T-helper 22 cell (primary cell): ENCODE measurements around the gene CELF4.

Experiments used
- DNase-seq: peaks from one replicate; pipeline ENCODE4 v3.0.0-alpha.2; 2020; ENCODE audit warnings: low read depth

CELF4 gene

DNA sequence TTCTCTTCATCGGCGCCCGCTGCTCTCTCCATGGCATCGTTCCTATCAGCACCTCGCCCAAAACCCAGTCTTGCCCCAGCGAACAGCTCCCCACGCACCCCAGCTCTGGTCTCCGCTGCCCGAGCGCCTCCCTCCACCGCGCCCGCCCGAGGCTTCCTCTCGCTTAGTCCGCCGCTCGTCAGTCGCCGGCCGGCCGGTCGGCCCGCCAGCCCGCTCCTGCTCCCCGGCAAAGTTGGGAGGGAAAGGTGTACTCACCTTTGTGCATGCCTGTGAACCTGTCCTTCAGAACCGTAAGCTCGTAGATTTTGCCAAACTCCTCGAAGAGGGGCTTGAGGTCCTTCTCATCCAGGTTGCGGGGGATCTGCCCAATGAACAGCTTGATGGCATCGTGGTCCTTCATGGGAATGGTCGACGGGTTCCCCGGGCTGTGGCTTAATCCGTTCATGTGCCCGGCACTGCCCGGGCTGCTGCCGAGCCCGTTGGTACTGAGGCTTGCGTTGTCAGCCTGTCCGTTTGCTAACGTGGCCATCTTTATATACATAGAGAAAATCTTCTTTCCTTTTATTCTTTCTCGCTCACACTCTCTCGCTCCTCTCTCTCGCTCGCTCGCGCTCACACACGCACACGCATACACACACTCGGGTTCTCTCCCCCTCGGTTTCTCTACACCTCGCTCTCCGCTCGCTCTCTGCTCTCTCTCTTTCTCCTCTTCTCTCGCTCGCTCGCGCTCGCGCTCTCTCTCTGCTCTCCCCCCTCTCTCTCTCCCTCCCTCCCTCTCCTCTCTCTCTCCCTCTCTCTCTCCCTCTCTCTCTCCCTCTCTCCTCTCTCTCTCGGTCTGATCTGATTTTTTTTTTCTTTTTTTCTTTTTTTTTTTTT is at the start of gene CELF4:
CELF4 (minus strand) TSS at position 698 of the 876 bp plus-strand sequence.
- no peak for DNase-seq

DNA sequence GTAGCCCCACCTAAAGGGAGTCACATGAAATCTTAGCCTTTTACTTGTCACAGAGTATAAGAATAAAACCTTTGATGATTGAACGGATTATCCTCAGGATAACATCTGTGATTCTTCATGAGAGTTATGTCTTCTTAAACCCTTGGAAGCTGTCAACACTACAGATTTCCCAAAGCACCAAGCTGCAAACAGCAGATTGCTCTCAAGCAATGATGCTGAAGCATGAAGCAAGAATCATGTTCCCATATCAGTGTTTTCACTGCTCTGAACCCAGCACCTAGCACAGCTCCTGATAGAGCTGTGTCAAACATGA is 47.6 kb upstream of the CELF4 start:
- no peak for DNase-seq

DNA sequence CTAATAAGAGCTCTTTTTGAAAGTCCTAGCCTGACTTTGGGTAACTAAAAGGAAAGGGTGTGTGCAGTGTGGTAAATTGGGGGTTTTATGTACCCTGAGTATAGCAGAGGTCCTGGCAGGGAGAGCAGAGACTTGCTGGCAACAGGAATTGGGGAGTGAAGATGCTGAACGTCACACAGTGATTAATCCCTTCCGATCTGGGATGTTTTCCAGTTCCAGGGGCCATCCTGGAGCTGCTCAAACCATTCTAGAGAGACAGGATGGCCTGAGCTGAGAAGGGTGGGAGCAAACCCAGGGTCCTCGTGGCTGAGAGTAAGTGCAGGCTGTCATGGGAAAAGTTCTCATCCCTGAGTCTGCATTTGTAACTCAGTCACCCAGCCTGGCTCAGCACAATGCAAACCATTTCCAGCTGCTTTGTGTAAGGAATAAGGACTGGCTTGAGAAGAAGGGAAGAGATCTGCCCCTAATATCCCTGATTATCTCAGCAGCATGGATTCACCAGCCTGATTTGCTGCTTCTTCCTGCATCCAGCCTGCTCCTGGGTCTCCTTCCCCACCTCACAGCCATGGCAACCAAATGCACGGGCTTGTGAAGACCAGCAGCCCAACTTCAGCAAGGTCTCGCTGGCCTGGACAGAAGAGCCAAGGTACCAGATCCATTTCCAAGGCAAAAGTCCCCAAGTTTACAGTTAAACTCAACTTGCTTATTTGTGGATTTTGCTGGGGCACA is 47.1 kb upstream of the CELF4 start:
- no peak for DNase-seq

DNA sequence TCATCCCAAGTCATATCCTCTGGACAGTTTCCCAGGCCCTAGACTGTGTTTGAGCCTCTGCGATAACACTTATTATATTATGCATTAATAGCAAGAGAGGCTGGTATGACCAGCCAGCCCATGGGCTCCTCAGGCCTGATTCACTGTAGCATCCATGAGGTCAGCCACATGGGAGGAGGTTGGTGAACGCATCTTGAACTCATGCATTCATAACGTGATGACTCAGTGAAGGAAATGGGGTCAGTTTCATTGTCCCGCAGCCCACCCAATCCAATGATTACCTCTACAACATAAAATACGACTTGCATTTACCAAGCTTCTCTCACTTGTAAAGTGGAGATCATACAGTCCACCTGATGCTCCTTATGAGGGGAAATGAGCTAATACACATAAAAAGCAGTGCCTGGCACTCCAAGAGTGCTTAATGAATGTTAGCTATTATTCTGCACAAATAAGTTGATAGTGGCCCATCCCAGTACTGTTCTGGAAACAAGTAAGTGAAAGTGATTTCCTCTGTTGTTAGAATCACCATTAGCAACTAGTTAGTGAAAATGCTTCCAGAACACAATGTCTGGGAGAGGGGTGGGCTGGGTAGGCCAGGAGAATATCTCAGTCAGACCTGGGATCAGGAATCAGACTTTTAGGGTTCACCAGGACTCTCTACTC is 46.1 kb upstream of the CELF4 start:
- no peak for DNase-seq

DNA sequence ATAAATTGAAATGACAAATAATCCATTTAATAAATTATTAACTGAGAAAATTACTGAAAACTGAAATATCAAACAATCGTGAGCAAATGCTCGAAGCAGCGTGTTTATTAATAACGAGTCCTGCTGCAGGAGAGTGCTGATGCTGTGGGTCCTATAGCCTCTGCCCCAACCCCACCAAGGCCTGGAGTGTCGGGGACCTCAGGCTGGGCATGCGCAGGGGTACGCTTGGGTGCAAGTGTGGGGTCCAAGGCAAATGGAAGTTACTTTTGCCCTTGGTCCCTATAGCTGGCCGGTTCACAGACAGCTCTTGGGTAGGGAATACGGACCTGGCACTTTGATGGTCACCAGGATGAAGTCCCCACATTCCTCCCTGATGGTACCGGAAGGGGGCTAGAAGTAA is 43.3 kb upstream of the CELF4 start:
- no peak for DNase-seq

DNA sequence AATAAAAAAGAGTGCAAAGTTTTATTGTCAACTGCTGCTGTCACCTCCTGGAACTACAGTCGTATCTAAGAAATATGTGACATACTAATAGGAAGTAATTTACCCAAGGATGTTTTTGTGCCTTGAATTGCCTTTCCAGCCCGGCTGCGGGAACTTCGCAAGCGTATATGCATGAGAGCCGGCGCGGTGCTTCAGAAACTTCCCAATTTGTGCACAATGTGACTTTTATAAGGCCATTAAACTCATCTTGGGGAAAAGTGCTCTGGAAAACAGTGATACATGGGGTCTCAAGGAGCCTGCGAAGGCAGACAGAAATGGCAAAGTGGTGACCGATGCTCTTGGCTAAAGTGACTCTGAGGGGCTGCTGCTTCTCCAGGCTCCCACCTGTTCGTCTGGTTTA is 41.7 kb upstream of the CELF4 start:
- no peak for DNase-seq

DNA sequence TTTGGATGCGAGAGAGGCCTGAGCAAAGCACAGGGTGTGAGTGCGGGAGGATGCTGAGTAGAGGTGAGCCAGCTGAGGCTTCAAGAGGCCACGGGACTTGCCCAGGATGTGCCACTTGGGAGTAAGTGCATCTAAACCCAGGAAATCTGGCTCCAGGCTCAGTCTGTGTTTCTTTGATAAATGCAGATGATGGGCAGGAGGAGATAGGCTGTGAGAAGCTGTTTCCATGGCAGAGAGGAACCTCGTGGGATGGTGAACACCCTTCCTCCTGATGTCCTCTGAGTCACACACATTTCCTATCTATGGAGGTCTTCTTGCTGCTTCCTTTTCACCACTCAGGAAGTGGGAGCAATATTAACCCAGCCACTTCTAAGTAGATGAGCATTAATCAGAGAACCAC is 38.4 kb upstream of the CELF4 start:
- DNase-seq = no peak

DNA sequence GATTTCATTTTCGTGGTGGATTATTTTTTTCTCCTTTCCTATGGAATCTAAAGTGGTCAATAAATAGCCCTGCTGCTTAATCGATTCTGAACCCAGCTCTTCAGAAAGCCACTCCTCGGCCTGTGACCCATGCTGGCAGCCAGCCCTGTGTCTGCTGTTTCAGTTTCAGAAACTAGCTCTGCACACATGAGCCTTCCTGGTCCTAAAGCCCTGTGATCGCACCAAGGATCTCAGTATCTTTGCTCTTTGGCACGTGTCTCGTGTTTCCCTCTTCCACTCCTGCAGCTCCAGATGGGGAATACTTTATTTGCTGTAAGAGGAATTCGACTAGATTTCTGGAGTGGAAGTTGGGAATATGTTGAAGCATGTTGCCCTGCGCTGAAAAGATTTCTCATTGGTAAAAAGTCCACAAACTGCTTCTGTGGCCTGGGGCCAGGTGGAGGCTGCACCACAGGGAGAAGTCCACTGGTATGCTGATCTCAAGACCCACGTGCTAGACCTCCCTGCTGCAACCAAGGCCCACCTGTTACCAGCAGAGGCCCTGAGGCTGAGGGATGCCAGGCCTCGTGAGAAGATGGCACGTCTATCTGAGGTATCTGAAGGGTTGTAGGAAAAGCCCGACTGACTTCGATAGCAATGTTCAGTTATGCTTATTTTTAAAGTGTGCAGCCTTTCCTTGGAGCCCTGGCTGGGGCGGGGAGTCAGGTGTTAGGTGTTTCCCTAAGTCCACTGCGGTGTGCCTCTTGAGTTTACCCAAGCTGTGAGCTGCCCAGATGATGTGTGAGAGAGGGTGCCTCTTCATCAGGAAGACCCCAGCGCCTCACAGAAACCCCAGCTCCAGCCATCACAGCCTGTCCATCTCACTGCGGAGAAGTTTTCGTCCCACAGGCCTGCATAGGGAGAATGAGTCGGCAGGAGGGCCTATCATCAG is 33.6 kb upstream of the CELF4 start:
- DNase-seq = no peak

DNA sequence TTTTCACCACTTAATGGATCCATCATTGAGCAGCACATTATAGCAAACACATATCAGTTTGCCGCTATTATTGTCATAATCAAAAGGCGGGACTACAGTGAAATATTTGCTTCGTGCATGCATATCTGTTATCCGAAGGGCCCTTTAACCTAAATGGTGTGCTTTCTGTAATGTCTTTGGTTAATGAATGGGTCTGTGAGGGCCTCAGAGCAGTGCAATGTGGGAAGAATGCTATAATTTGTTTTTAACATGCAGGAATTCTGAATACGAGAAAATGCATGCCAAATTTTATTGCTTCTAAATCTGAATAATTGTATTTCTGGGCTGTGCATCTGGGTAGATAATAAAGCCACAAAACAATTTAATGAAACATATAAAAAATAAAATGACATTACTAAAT is 32.8 kb upstream of the CELF4 start:
- no peak for DNase-seq

DNA sequence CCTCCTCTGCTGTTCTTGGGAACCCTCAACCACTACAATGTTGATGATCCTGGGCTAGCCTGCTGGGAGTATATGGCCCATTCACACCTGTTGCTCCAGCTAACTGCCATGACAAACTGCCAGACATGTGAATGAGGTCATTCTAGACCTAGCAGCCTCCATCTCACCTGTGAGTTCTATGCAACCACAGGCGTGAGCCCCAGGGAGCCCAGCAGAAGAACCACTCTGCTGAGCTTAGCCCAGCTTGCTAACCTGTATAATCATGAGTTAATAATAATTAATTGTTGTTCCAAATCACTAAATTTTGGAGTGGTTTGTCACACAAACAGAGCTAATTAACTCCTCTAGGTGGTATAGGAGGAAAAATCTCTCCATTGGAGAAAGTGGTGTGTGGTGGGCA is 24.7 kb upstream of the CELF4 start:
- DNase-seq = no peak

DNA sequence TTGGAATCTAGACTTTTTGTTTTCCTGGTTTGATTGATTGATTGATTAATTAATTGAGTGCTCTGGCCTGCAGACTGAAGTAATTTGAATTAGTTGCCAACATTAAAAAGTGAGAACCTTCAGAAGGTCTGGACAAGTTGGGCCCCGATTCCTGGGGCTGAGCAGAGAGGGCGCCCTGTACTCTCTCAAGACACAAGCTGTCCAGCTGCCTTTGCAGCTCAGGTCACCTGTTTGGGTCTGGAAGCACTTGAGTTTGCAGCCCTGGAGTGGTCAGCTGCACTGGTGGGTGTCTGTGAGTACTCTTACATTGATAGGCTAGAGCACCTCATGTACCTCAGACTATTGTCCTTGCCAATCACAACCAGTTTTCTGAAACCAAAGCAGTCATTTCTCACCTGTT is 22.7 kb upstream of the CELF4 start:
- no peak for DNase-seq

DNA sequence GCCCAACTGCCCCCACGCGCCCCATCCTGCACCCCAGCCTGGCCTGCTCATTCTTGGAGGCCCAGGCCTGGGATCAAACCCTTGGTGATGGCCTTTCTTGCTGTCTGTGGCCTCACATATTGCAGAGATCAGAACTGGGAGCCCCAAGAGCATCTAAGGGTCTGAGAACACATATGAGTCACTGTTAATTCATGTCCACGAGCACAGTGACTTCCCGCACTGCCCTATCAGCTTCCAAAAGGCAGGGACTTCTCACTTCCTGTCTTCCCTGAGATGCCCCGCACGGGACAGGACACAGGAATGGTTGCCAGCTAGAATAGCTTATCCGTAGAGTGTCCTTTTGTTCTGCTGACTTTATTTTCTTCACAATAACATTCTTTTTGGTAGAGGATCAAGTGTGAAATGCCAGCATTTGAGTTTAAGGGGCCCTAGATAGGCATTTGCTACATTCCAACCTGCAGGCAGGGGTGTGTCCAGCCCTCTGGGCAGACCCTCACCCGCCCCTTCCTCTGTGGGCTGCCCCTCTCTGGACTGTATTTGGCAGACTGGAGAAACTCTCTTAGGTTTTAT is 21.1 kb upstream of the CELF4 start:
- no peak for DNase-seq

DNA sequence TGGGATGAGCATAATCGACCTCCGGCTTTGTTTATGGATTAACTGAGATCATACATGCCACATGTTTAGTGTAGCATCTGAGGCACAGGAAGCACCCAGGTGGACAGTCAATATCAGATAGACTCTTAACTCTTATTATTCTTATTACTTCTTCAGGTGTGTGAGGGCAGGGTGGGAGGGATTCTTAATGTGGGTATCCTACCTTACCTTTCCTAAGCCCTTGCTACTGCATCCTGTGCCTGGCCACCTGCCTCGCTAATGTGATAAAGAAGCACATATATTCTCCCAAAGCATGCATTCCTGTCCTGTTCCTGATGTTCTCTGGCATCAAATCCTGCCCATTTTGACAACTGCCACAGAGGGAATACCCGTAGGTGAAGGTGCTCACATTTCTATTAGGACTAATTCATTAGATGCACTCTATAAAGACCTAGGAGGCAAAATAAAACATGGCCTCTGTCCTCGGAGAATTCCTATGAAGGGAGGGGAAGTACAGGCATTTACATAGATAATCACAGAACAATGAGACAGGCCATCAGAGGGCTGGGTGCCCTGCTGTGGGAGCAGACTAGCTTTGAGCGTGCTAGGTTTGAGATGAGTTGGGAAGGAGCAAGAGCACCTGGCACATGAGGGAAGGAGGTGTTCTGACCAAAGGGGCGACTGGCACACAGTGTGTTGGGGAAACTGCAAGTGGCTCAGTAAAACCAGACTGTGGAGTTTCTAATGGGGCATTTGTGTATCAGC is 19.5 kb upstream of the CELF4 start:
- DNase-seq = no peak

DNA sequence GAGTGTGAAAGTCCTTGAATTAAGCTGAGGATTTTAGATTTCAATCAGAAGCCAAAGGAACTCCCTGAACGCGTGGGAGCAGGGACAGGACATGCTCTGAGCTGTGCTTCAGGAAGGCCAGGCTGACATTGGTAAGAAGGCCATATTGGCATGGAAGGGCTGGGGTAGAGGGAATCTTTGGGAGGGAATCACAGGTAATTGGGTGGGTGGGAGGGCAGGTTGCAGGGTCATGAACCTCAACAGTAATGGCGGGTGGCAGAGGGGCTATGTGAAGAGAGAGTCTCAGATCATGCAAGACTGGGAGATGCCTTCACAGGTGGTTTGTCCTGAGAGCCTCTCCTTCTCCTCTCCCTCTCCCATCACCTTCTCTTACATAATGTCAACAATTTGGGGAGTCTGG is 18.6 kb upstream of the CELF4 start:
- no peak for DNase-seq

DNA sequence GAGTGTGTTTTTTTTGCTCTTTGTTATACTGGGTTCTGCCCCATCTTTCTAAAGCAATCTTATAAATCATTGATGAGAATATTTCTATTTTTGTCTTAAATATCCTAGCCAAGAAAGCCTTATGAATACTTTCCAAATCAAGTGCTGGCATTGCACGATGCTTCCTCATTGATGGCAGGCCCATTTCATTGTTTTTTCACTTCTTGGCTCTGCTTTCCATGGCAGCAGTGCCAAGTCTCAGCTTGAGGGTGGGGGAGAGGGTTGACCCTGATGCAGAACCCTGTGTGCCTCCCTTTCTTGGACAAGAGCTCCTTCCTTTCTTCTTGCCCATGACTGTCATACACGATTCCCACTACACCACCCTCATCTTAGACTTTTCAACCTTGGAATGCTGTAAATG is 16.7 kb upstream of the CELF4 start:
- DNase-seq = no peak

DNA sequence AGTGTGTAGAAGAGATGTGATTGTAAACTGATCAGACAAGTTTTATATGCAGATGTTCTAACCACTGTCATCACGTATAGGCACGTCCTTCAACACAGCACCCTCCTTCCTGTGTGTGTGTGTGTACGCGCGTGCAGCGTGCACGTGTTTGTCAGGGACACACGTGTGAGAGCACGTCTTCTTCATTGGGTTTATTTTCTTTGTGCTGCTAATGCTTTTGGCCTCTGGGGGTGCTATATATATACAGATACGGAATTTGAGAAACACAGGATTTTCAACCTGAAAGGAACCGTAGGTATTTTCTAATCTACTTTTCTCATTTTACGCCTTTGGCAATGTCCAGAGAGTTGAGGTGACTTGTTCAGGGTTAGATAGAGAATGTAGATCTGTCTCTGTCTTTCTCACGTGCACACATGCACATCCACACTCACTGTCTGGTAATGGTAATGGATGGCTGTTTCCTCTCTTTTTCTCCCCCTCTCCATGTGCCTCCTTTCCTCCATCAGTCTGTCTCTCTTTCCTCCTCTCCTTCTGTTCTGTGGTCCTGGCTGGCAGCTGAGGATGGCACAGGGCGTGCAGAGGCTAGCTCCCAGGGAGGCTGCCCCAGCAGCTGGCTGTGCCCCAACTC is 13.4 kb upstream of the CELF4 start:
- DNase-seq = no peak

DNA sequence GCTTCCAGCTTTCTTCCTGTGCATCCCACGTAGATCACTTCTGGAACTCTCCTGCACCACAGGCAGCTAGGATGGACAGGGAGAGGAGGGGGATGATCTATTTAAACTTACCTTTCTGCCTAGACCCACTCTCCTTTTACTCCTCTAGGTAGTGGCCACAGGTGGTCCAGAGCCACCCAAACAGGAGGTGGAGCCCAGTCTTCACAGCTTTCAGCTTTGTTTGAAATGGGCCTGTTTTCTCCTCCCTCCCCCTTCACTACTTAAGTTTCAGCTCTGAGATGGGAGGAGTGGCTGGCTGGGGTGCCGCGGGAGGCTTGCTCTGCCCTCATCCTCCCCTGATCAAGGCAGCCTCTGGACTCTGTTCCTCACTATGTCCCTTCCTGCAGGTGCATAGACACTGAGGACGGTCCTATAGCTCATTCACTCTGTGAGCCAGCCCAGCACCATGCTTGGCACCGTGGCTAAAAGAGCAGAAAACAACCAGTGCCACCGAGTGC is 12.6 kb upstream of the CELF4 start:
- DNase-seq = no peak

DNA sequence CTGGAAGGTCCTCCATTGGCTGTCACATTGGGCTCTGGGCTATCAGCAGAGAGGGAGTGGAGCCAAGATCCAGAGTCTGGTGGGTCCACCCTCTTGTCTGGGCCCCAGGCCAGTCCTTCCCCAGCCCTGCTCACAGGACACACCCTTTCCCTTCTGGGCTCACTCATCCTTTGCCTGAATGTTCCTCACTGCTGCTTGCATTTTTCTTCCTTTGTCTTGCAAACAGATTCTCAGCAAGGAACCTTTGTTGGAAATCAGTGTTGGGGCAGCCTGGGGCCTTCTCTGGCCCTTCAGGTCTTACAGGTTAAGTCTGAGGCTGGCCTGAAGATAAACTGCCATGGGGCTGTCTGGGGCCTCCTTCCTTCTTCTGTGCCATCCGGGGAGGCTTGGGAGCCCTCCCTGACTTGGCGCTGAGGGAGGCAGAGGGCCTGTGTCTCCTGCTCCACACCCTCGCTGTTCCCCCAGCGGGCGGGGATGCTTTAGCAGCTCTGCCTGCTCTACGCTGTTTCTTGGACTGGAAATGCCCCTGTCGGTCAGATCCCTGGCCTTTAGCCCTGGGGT is 11.5 kb upstream of the CELF4 start:
- DNase-seq = no peak

DNA sequence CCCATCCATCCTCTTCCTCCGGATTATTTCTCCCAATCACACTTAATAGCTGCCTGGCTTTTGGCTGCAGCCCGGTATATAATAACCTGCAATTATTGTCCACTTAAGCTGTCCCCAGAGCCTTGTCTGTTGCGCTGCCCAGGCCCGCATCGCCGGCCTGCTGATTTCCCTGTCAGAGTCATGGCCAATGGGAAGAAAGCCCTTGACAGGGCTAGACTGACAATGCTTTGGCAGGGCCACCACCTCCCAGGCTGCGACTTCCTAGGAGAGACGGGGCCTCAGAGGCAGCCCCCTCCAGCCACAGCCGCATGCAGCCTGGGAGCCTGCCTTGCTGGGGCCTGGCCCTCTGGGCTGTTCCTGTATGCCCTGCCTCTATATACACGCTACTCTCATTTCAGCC is 10.0 kb upstream of the CELF4 start:
- DNase-seq = no peak

DNA sequence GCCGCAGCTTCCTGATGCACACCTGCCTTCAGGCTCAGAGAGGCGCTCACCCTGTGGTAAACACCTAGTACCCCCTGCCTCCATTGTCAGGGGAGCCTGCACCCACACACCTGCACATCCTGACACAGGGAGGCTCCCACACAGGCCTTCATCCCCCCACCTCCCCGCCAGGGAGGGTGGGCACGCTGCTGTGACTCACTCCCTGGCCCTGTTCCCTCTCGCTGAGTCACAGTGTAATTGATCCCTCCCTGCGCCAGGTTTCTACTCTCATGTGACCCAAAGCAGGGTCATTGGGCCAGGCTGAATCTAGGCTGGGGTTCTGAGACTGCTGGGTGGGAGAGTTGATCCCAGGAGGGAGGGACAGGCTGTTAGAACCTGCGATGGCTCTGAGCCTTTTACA is 8.5 kb upstream of the CELF4 start:
- no peak for DNase-seq
